CD4-positive, alpha-beta T cell (primary cell): ENCODE data around the gene ARTN. TPM values are rescaled to one million over a fixed set of nuclear protein-coding genes. Genes with fewer than 3 reads are reported as not detected.
A peak's percentile ranks its signal among the peaks of the same experiment; 100 is the strongest.

Experiments
- ATAC-seq: fragments of 200-7000 bp; cut with Tn5 transposase; one replicate; pipeline ENCODE4 v1.10.0; 2022; ENCODE audit warnings: mild to moderate bottlenecking; ENCODE audit not compliant: poor library complexity
- CTCF ChIA-PET: fragments of 350-600 bp; sonication (Branson Sonifier 250); formaldehyde crosslinking; loops from one replicate; lab custom pipeline; 2021; ENCODE audit warnings: antibody characterized with exemption, inconsistent platforms; lab: Charles Lee
- POLR2A ChIA-PET: fragments of 350-600 bp; sonication (Branson Sonifier 250); formaldehyde crosslinking; loops from one replicate; lab custom pipeline; 2021; ENCODE audit warnings: antibody characterized with exemption, inconsistent platforms; lab: Charles Lee
- DNase-seq, 14 experiments: peaks; one replicate each; pipeline ENCODE4 v3.0.0-alpha.2; 2013 to 2020; ENCODE audit warnings: mixed read lengths in 2 of 14
- H3K27ac ChIP-seq, 2 donors: one replicate each; pipeline versions ENCODE4 v1.5.1 to v1.7.0; 2013; ENCODE audit warnings: low read length in 2 of 2, low read depth in 1 of 2, mild to moderate bottlenecking in 1 of 2
- H3K27me3 ChIP-seq, 2 experiments: 1 replicate in 1 of 2; 2 replicates in 1 of 2; pipeline versions ENCODE4 v1.6.1 to v1.7.0; 2013; ENCODE audit warnings: low read length in 2 of 2, control low read depth in 1 of 2, mild to moderate bottlenecking in 1 of 2, moderate library complexity in 1 of 2; ENCODE audit not compliant: insufficient read depth in 2 of 2, control insufficient read depth in 1 of 2
- H3K36me3 ChIP-seq: one replicate; pipeline ENCODE4 v1.6.1; 2013; ENCODE audit warnings: low read length, control low read depth; ENCODE audit not compliant: insufficient read depth
- H3K4me1 ChIP-seq: one replicate; pipeline ENCODE4 v1.6.1; 2013; ENCODE audit warnings: low read length, control low read depth; ENCODE audit not compliant: insufficient read depth
- H3K4me3 ChIP-seq: one replicate; pipeline ENCODE4 v1.5.1; 2013; ENCODE audit warnings: mild to moderate bottlenecking, low read length, moderate library complexity
- H3K9me3 ChIP-seq, 2 experiments: 1 replicate in 1 of 2; 2 replicates in 1 of 2; pipeline versions ENCODE4 v1.6.1 to v1.7.0; 2013; ENCODE audit warnings: low read length in 2 of 2, mild to moderate bottlenecking in 2 of 2, control low read depth in 1 of 2, moderate library complexity in 1 of 2; ENCODE audit not compliant: control insufficient read depth in 1 of 2, insufficient read depth in 1 of 2
- H3K27ac Mint-ChIP-seq: one replicate; pipeline ENCODE4 v1.8.0; 2020; ENCODE audit warnings: mixed read lengths
- H3K27me3 Mint-ChIP-seq: one replicate; pipeline ENCODE4 v1.8.0; 2021; ENCODE audit warnings: mixed read lengths
- H3K36me3 Mint-ChIP-seq: one replicate; pipeline ENCODE4 v1.8.0; 2021; ENCODE audit warnings: low read depth, mixed read lengths
- H3K4me1 Mint-ChIP-seq: one replicate; pipeline ENCODE4 v1.8.0; 2021; ENCODE audit warnings: low read depth, mixed read lengths
- H3K4me3 Mint-ChIP-seq: one replicate; pipeline ENCODE4 v1.8.0; 2020; ENCODE audit warnings: mild to moderate bottlenecking, mixed read lengths
- H3K9me3 Mint-ChIP-seq: one replicate; pipeline ENCODE4 v1.8.0; 2020; ENCODE audit warnings: mixed read lengths
- CTCF ChIP-seq: fragments of 200-600 bp; IDR thresholded peaks from one replicate; pipeline ENCODE4 v1.8.0; 2022; ENCODE audit warnings: antibody characterized with exemption, mild to moderate bottlenecking
- intact Hi-C, 2 experiments: fragments of 100-400 bp; cut with DNase I in 1 of 2; cut with micrococcal nuclease in 1 of 2; formaldehyde crosslinking; loops; one replicate each; pipeline versions ENCODE4 v1.15.1 to v1.9.0; 2023 to 2025; cut with DNase I, micrococcal nuclease
- total RNA-seq, 174 experiments: library from RNA in 2 of 174; stranded (reverse) in 2 of 174; gene quantifications; one replicate each; pipeline ENCODE4 v1.2.3 and lab custom pipeline; 2021 to 2026

ARTN gene
- total RNA-seq, 2 experiments from 2014 or later, result 0.55 to 1.3 TPM

- Mint-ChIP-seq H3K27ac (no peak overlapping the region), H3K4me3 (no peak overlapping the region), H3K27me3 (peaks cover 32% of the 10 kb centered on the region), H3K9me3 (no peaks in the 10 kb centered on the region), H3K4me1 (peaks cover 15% of the 10 kb centered on the region), H3K36me3 (peaks cover 8% of the 10 kb centered on the region)
- Histone ChIP-seq H3K36me3 (peaks cover 4% of the 10 kb centered on the region), H3K27me3 (peaks cover 26 to 34% of the 10 kb centered on the region in 2 experiments), H3K27ac (no peak overlapping the region), H3K9me3 (peaks cover 0 to 9% of the 10 kb centered on the region in 2 experiments), H3K4me3 (no peak overlapping the region), H3K4me1 (peaks cover 24% of the 10 kb centered on the region)
- CTCF ChIA-PET, result no interaction called here
- peak; percentile 27 for TF ChIP-seq CTCF
- intact Hi-C loops, result loop anchor here in 1 of 2 experiments (5.0 to 10.0 kb wide), 2 partner anchors 117 to 706 kb away; no protein-coding TSS in a partner anchor
- POLR2A ChIA-PET, result no interaction called here
- DNase-seq (peak in 2 of 14 experiments; percentile 11 to 38), ATAC-seq (no peak)
Measured at GRCh38 chr1:43930168-43930948, 3.2 kb upstream of the ARTN start.

DNA sequence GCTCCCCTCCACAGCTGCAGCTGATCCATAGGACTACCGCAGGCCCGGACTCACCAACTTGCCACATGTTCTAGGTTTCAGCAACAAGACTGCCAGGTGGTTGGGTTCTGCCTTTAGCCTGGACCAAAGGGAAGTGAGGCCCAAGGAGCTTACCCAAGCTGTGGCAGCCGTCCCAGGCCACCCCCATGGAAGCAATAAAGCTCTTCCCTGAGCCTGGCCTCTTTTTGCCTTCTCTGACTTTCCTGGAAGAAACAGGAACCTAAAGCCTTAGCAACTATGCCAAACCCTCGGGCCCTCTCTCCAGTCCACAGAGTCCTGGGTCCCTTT is 2.7 kb upstream of the ARTN start:
- ATAC-seq (no peak), DNase-seq (no peak)
- POLR2A ChIA-PET, result no interaction called here
- CTCF ChIA-PET, result no interaction called here
- Mint-ChIP-seq H3K36me3 (peaks cover 2% of the 10 kb centered on the region), H3K4me1 (peaks cover 15% of the 10 kb centered on the region), H3K4me3 (no peak overlapping the region), H3K9me3 (no peaks in the 10 kb centered on the region), H3K27me3 (peaks cover 36% of the 10 kb centered on the region), H3K27ac (no peak overlapping the region)
- peaks cover 31 to 39% of the 10 kb centered on the region in 2 experiments for H3K27me3 ChIP-seq
- H3K4me1 ChIP-seq, result peaks cover 27% of the 10 kb centered on the region
- H3K36me3 ChIP-seq, result no peaks in the 10 kb centered on the region
- H3K4me3 ChIP-seq, result no peak overlapping the region
- peaks cover 0 to 9% of the 10 kb centered on the region in 2 experiments for H3K9me3 ChIP-seq
- intact Hi-C loops, result loop anchor here in 1 of 2 experiments (5.0 to 10.0 kb wide), 2 partner anchors 116 to 706 kb away; no protein-coding TSS in a partner anchor
- no peak for TF ChIP-seq CTCF
- H3K27ac ChIP-seq, result no peak overlapping the region

DNA sequence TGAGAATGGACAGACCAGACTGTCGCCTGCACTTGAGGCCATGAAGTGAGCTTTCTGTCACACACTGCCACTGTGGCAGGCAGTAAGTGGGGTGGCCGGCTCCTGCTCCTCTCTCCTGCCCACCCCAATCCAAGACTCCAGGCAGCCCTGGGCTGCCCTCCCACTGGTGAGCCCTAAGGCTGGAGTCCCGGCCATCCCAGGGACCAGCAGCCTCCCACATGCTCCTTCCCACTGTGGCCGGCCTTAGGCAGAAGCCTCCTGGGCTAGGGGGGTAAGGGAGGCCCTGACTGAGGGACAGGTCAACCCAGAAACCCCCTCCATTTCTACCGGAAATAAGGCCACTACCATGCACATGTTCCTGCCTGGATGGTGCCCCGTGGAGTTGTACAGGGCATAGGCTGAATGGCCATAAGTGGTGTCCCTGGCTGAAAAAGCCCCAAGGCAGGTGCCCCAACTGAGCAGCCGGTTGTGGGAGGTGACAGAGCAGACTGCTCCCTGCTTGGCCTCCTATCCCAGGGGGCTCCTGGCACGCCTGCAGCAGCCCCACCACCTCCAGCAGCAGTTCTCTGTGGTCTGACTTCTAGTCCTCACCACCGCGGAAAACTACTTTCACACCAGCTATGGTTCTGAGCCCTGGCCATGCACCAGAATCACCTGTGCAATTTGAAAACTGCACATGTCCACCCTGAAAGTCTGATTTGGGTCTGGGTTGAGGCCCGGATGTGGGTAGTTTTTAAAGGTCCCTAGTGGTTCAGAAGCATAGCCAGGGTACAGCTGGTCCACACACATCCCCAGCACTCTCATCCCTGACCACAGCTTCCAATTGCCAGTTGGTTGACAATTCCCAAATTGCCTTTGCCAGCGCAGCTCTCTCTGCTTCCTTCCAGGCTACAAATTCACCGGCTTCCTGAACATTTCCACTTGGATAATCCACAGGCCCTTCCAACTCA is 1.6 kb upstream of the ARTN start:
- Histone ChIP-seq H3K36me3 (no peaks in the 10 kb centered on the region), H3K27me3 (peaks cover 35 to 41% of the 10 kb centered on the region in 2 experiments), H3K9me3 (peaks cover 0 to 12% of the 10 kb centered on the region in 2 experiments), H3K27ac (no peak overlapping the region), H3K4me1 (peaks cover 33% of the 10 kb centered on the region), H3K4me3 (no peak overlapping the region)
- Mint-ChIP-seq H3K4me1 (peaks cover 15% of the 10 kb centered on the region), H3K36me3 (no peaks in the 10 kb centered on the region), H3K27ac (no peak overlapping the region), H3K27me3 (peaks cover 36% of the 10 kb centered on the region), H3K9me3 (no peaks in the 10 kb centered on the region), H3K4me3 (no peak overlapping the region)
- no peak for DNase-seq
- no peak for ATAC-seq
- ChIA-PET POLR2A (no interaction called here), CTCF (no interaction called here)
- intact Hi-C loops, result loop anchor here in 1 of 2 experiments (5.0 to 10.0 kb wide), 2 partner anchors 115 to 707 kb away; no protein-coding TSS in a partner anchor
- no peak for TF ChIP-seq CTCF
